ENCODE measurements around the gene C12orf42.

The C12orf42 gene

GRCh38 chr12:103334466-103334865 lies 161.3 kb downstream of the C12orf42 start:
- Histone ChIP-seq H3K4me1 (ENCODE audit: insufficient read depth, low read length) (no peaks in the 10 kb centered on the region), H3K27ac (ENCODE audit: low read length) (no peak overlapping the region), H3K4me2 (ENCODE audit: insufficient read depth, low read length) (no peak overlapping the region), H3K27me3 (ENCODE audit: insufficient read depth, low read length, poor library complexity) (no peaks in the 10 kb centered on the region), H3K9ac (ENCODE audit: low read depth, low read length) (no peak overlapping the region), H2AFZ (ENCODE audit: low read depth, low read length) (no peak overlapping the region), H3K4me3 (ENCODE audit: low read depth in 1 of 2, low read length in 2 of 2) (no peak overlapping the region), H3K79me2 (ENCODE audit: insufficient read depth, low read length) (no peaks in the 10 kb centered on the region), H4K20me1 (ENCODE audit: insufficient read depth, low read length) (no peaks in the 10 kb centered on the region), H3K36me3 (ENCODE audit: insufficient read depth, low read length) (no peaks in the 10 kb centered on the region), H3K9me3 (ENCODE audit: insufficient read depth, low read length, severe bottlenecking) (no peaks in the 10 kb centered on the region)
- ATAC-seq (ENCODE audit: insufficient read depth, low read depth) (no peak), DNase-seq (no peak)
- no peak for TF ChIP-seq EZH2 (IDR thresholded peaks at IDR 0.05; ENCODE audit: borderline replicate concordance, low read depth, low read length, severe bottlenecking)
- TF ChIP-seq, protein P1, sequence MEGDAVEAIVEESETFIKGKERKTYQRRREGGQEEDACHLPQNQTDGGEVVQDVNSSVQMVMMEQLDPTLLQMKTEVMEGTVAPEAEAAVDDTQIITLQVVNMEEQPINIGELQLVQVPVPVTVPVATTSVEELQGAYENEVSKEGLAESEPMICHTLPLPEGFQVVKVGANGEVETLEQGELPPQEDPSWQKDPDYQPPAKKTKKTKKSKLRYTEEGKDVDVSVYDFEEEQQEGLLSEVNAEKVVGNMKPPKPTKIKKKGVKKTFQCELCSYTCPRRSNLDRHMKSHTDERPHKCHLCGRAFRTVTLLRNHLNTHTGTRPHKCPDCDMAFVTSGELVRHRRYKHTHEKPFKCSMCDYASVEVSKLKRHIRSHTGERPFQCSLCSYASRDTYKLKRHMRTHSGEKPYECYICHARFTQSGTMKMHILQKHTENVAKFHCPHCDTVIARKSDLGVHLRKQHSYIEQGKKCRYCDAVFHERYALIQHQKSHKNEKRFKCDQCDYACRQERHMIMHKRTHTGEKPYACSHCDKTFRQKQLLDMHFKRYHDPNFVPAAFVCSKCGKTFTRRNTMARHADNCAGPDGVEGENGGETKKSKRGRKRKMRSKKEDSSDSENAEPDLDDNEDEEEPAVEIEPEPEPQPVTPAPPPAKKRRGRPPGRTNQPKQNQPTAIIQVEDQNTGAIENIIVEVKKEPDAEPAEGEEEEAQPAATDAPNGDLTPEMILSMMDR (IDR thresholded peaks at IDR 0.05; ENCODE audit: borderline replicate concordance, extremely low read depth, low read length, poor library complexity, severe bottlenecking): no peak

DNA sequence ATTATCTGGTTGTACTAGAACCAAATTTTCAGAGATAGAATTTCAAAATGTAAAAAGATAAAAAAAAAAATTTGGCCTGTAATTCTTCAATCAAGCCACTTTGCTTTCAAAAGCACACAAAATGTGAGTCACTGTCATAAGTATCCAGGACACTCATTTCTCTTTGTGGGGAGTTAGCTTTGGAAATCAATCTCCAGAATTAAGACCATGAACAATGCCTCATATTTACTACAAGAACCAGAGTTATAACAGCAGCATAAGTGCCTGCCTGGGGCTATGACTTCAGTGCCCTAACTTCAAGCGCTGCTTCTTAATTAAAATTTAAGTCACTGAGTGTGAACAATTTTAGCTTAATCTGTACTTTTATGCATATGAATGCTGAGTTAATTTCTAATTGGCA lies 162.1 kb downstream of the C12orf42 start:
- TF ChIP-seq, protein P1 (IDR thresholded peaks at IDR 0.05; ENCODE audit: borderline replicate concordance, extremely low read depth, low read length, poor library complexity, severe bottlenecking): no peak
- no peak for TF ChIP-seq EZH2 (IDR thresholded peaks at IDR 0.05; ENCODE audit: borderline replicate concordance, low read depth, low read length, severe bottlenecking)
- Histone ChIP-seq H3K9ac (ENCODE audit: low read depth, low read length) (no peak overlapping the region), H3K36me3 (ENCODE audit: insufficient read depth, low read length) (no peaks in the 10 kb centered on the region), H3K27ac (ENCODE audit: low read length) (no peak overlapping the region), H2AFZ (ENCODE audit: low read depth, low read length) (no peak overlapping the region), H3K27me3 (ENCODE audit: insufficient read depth, low read length, poor library complexity) (no peaks in the 10 kb centered on the region), H3K79me2 (ENCODE audit: insufficient read depth, low read length) (no peaks in the 10 kb centered on the region), H3K9me3 (ENCODE audit: insufficient read depth, low read length, severe bottlenecking) (no peaks in the 10 kb centered on the region), H3K4me3 (ENCODE audit: low read depth in 1 of 2, low read length in 2 of 2) (no peak overlapping the region), H3K4me1 (ENCODE audit: insufficient read depth, low read length) (no peaks in the 10 kb centered on the region), H3K4me2 (ENCODE audit: insufficient read depth, low read length) (no peak overlapping the region), H4K20me1 (ENCODE audit: insufficient read depth, low read length) (no peaks in the 10 kb centered on the region)
- ATAC-seq (ENCODE audit: insufficient read depth, low read depth) (no peak), DNase-seq (no peak)

GRCh38 chr12:103331643-103332042 lies 164.1 kb downstream of the C12orf42 start:
- H2AFZ ChIP-seq (ENCODE audit: low read depth, low read length): no peak overlapping the region
- H3K27ac ChIP-seq (ENCODE audit: low read length): no peak overlapping the region
- no peak for ATAC-seq (ENCODE audit: insufficient read depth, low read depth)
- no peak overlapping the region for H3K4me3 ChIP-seq (ENCODE audit: low read depth in 1 of 2, low read length in 2 of 2)
- H3K4me2 ChIP-seq (ENCODE audit: insufficient read depth, low read length): no peak overlapping the region
- H4K20me1 ChIP-seq (ENCODE audit: insufficient read depth, low read length): no peaks in the 10 kb centered on the region
- DNase-seq: no peak
- no peaks in the 10 kb centered on the region for H3K4me1 ChIP-seq (ENCODE audit: insufficient read depth, low read length)
- H3K79me2 ChIP-seq (ENCODE audit: insufficient read depth, low read length): no peaks in the 10 kb centered on the region
- no peaks in the 10 kb centered on the region for H3K36me3 ChIP-seq (ENCODE audit: insufficient read depth, low read length)
- TF ChIP-seq, protein P1 (IDR thresholded peaks at IDR 0.05; ENCODE audit: borderline replicate concordance, extremely low read depth, low read length, poor library complexity, severe bottlenecking): no peak
- TF ChIP-seq EZH2 (IDR thresholded peaks at IDR 0.05; ENCODE audit: borderline replicate concordance, low read depth, low read length, severe bottlenecking): no peak
- no peaks in the 10 kb centered on the region for H3K9me3 ChIP-seq (ENCODE audit: insufficient read depth, low read length, severe bottlenecking)
- H3K9ac ChIP-seq (ENCODE audit: low read depth, low read length): no peak overlapping the region
- H3K27me3 ChIP-seq (ENCODE audit: insufficient read depth, low read length, poor library complexity): no peaks in the 10 kb centered on the region

GRCh38 chr12:103330672-103331071 lies 165.1 kb downstream of the C12orf42 start:
- no peak overlapping the region for H3K4me2 ChIP-seq (ENCODE audit: insufficient read depth, low read length)
- H3K36me3 ChIP-seq (ENCODE audit: insufficient read depth, low read length): no peaks in the 10 kb centered on the region
- H3K9me3 ChIP-seq (ENCODE audit: insufficient read depth, low read length, severe bottlenecking): no peaks in the 10 kb centered on the region
- no peak for TF ChIP-seq EZH2 (IDR thresholded peaks at IDR 0.05; ENCODE audit: borderline replicate concordance, low read depth, low read length, severe bottlenecking)
- TF ChIP-seq, protein P1 (IDR thresholded peaks at IDR 0.05; ENCODE audit: borderline replicate concordance, extremely low read depth, low read length, poor library complexity, severe bottlenecking): no peak
- no peak for DNase-seq
- no peak for ATAC-seq (ENCODE audit: insufficient read depth, low read depth)
- no peak overlapping the region for H2AFZ ChIP-seq (ENCODE audit: low read depth, low read length)
- H3K4me3 ChIP-seq (ENCODE audit: low read depth in 1 of 2, low read length in 2 of 2): no peak overlapping the region
- no peaks in the 10 kb centered on the region for H3K79me2 ChIP-seq (ENCODE audit: insufficient read depth, low read length)
- H4K20me1 ChIP-seq (ENCODE audit: insufficient read depth, low read length): no peaks in the 10 kb centered on the region
- H3K9ac ChIP-seq (ENCODE audit: low read depth, low read length): no peak overlapping the region
- H3K27ac ChIP-seq (ENCODE audit: low read length): no peak overlapping the region
- H3K27me3 ChIP-seq (ENCODE audit: insufficient read depth, low read length, poor library complexity): no peaks in the 10 kb centered on the region
- no peaks in the 10 kb centered on the region for H3K4me1 ChIP-seq (ENCODE audit: insufficient read depth, low read length)
